H1 (cell line): ENCODE results near the gene CEBPB.

Experiments used
- CHD2 ChIP-seq: IDR thresholded peaks from 2 replicates; pipeline ENCODE4 v1.6.1; 2012; ENCODE audit warnings: low read length, improper control_type of control experiment
- CTCF ChIP-seq, 3 experiments: IDR thresholded peaks; 1 replicate in 2 of 3; 2 replicates in 1 of 3; pipeline versions ENCODE4 v1.5.1 to v1.6.1; 2011; ENCODE audit warnings: low read length in 3 of 3, mild to moderate bottlenecking in 3 of 3, inconsistent platforms in 2 of 3, low read depth in 1 of 3, moderate library complexity in 1 of 3; ENCODE audit not compliant: insufficient read depth in 1 of 3; ENCODE audit errors: control extremely low read depth in 1 of 3
- E2F6 ChIP-seq: IDR thresholded peaks from 2 replicates; pipeline ENCODE4 v1.6.1; 2012; ENCODE audit warnings: inconsistent platforms
- MAFK ChIP-seq: IDR thresholded peaks from 2 replicates; pipeline ENCODE4 v1.6.1; 2012; ENCODE audit warnings: low read depth, mild to moderate bottlenecking, improper control_type of control experiment, low read length
- POLR2A ChIP-seq, 2 experiments: IDR thresholded peaks; 1 replicate in 1 of 2; 2 replicates in 1 of 2; pipeline ENCODE4 v1.6.1; 2011; ENCODE audit warnings: low read depth in 2 of 2, low read length in 2 of 2, mild to moderate bottlenecking in 2 of 2; ENCODE audit errors: control extremely low read depth in 1 of 2
- POU5F1 ChIP-seq: IDR thresholded peaks from 2 replicates; pipeline ENCODE4 v1.6.1; 2011; ENCODE audit warnings: low read depth, mild to moderate bottlenecking, low read length, moderate library complexity
- SRF ChIP-seq: IDR thresholded peaks from 2 replicates; pipeline ENCODE4 v1.6.1; 2011; ENCODE audit warnings: mild to moderate bottlenecking, low read depth, low read length, moderate library complexity

DNA sequence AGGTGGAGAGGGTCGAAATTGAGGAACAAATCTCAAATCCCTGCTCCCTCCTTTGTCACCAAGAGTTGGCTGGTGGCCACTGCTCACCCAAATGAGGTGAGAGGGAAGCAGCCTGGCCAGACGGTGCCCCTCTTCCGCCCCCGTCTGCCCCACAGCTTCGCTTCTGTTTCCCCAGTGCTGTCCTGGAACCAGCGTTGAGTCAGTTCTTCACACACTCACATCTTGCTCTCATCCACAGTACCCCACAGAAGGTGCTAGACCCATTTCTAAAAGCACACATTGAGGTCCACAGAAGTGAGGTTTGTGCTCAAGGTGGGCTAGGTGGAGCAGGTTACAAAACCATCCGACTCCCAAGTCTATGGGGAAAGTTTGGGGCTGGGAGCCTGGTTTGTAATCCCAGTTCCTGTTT lies 3.8 kb downstream of the CEBPB start:
- TF ChIP-seq CTCF (IDR thresholded peaks at IDR 0.05; ENCODE audit: control extremely low read depth in 1 of 3, insufficient read depth in 1 of 3, low read depth in 1 of 3, low read length in 3 of 3) = no peak
- TF ChIP-seq POLR2A (IDR thresholded peaks at IDR 0.05; ENCODE audit: control extremely low read depth in 1 of 2, low read depth in 2 of 2, low read length in 2 of 2) = no peak
- no peak for TF ChIP-seq SRF
- no peak for TF ChIP-seq E2F6
- TF ChIP-seq CHD2 = no peak
- no peak for TF ChIP-seq MAFK
- TF ChIP-seq POU5F1 = no peak
